Hypothalamus (tissue), 51 donors: ENCODE measurements around the gene RIPK4.

Experiments used
- DNase-seq, 51 donors: peaks; one replicate each; lab custom pipeline; 2025; lab: John Stamatoyannopoulos, UW

Gene RIPK4

GRCh38 chr21:41755934-41756773, 10.7 kb downstream of the RIPK4 start:
- DNase-seq = no peak

- DNase-seq = no peak
Observed at GRCh38 chr21:41755258-41755933, 11.5 kb downstream of the RIPK4 start.

GRCh38 chr21:41754479-41754891, 12.4 kb downstream of the RIPK4 start:
- no peak for DNase-seq

GRCh38 chr21:41753006-41753898, 13.6 kb downstream of the RIPK4 start:
- no peak for DNase-seq

GRCh38 chr21:41752231-41752681, 14.6 kb downstream of the RIPK4 start:
- no peak for DNase-seq

- no peak for DNase-seq
Observed at GRCh38 chr21:41751611-41752011, 15.2 kb downstream of the RIPK4 start.

GRCh38 chr21:41750532-41751151, 16.2 kb downstream of the RIPK4 start:
- no peak for DNase-seq

GRCh38 chr21:41750051-41750450, 16.8 kb downstream of the RIPK4 start:
- DNase-seq = no peak

GRCh38 chr21:41749286-41749685, 17.6 kb downstream of the RIPK4 start:
- no peak for DNase-seq

- no peak for DNase-seq
Observed at GRCh38 chr21:41747943-41748738, 18.7 kb downstream of the RIPK4 start.

GRCh38 chr21:41746744-41747006, 20.2 kb downstream of the RIPK4 start:
- DNase-seq = no peak

- DNase-seq = no peak
Observed at GRCh38 chr21:41745971-41746743, 20.7 kb downstream of the RIPK4 start.

- DNase-seq = no peak
Observed at GRCh38 chr21:41745026-41745820, 21.6 kb downstream of the RIPK4 start.

GRCh38 chr21:41744028-41744930, 22.6 kb downstream of the RIPK4 start:
- DNase-seq = no peak

GRCh38 chr21:41743321-41744027, 23.4 kb downstream of the RIPK4 start:
- DNase-seq = no peak

- DNase-seq = no peak
Observed at GRCh38 chr21:41742073-41742875, 24.6 kb downstream of the RIPK4 start.
